ENCODE measurements around the gene NDST1. TPM values are rescaled to one million over a fixed set of nuclear protein-coding genes. Genes with fewer than 3 reads are reported as not detected.

The NDST1 gene
- polyA plus RNA-seq, 2 of the 4 experiments (the other 2 are of a cell fraction), result 24.4 to 50.8 TPM

DNA sequence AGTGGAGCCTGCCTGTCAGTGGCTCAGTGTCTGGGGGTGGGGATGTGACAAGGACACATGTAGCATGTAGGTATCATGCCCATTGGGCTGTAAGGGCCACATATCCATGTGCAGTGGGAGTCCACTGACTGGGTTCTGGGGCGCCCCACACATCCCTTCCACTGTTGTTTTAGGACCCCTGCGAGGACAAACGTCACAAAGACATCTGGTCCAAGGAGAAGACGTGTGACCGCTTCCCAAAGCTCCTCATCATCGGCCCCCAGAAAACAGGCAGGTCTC lies 33.4 kb downstream of the NDST1 start:
- Histone ChIP-seq H3K4me1 (peaks cover 25% of the 10 kb centered on the region), H3K4me2 (no peak overlapping the region), H3K9me3 (no peaks in the 10 kb centered on the region), H3K27ac (peak overlapping the region; percentile 8 to 42; a peak in 3 of 6 replicates), H3K4me3 (no peak overlapping the region)
- no peak for ATAC-seq
- 99% methylated on average over 6 of the region's 6 CpGs for WGBS (ENCODE audit: missing lambda C conversion rate)
- DNase-seq (ENCODE audit: low read depth in 1 of 2, low spot score in 1 of 2), result no peak
- no peak for TF ChIP-seq SREBF2 (IDR thresholded peaks at IDR 0.05)
- TF ChIP-seq, protein P1, sequence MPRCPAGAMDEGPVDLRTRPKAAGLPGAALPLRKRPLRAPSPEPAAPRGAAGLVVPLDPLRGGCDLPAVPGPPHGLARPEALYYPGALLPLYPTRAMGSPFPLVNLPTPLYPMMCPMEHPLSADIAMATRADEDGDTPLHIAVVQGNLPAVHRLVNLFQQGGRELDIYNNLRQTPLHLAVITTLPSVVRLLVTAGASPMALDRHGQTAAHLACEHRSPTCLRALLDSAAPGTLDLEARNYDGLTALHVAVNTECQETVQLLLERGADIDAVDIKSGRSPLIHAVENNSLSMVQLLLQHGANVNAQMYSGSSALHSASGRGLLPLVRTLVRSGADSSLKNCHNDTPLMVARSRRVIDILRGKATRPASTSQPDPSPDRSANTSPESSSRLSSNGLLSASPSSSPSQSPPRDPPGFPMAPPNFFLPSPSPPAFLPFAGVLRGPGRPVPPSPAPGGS (IDR thresholded peaks at IDR 0.05), result no peak
- TF ChIP-seq RFX5 (IDR thresholded peaks at IDR 0.05), result no peak
- TF ChIP-seq PHF8 (IDR thresholded peaks at IDR 0.05; ENCODE audit: borderline replicate concordance, low read depth), result no peak
- TF ChIP-seq ZC3H11A (IDR thresholded peaks at IDR 0.05), result no peak
- TF ChIP-seq, protein P2, sequence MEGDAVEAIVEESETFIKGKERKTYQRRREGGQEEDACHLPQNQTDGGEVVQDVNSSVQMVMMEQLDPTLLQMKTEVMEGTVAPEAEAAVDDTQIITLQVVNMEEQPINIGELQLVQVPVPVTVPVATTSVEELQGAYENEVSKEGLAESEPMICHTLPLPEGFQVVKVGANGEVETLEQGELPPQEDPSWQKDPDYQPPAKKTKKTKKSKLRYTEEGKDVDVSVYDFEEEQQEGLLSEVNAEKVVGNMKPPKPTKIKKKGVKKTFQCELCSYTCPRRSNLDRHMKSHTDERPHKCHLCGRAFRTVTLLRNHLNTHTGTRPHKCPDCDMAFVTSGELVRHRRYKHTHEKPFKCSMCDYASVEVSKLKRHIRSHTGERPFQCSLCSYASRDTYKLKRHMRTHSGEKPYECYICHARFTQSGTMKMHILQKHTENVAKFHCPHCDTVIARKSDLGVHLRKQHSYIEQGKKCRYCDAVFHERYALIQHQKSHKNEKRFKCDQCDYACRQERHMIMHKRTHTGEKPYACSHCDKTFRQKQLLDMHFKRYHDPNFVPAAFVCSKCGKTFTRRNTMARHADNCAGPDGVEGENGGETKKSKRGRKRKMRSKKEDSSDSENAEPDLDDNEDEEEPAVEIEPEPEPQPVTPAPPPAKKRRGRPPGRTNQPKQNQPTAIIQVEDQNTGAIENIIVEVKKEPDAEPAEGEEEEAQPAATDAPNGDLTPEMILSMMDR (IDR thresholded peaks at IDR 0.05), result no peak
- TF ChIP-seq HOXB13 (CRISPR knock-in tag; IDR thresholded peaks at IDR 0.05; ENCODE audit: low read depth), result no peak
- no peak for TF ChIP-seq ESRRA (IDR thresholded peaks at IDR 0.05; ENCODE audit: borderline replicate concordance, low read length)
- no peak for TF ChIP-seq RAD21 (conservative IDR thresholded peaks at IDR 0.05 in 1 of 2, IDR thresholded peaks at IDR 0.05 in 1 of 2)
- no peak for TF ChIP-seq FOXS1 (CRISPR knock-in tag; IDR thresholded peaks at IDR 0.05)
- TF ChIP-seq FOSB (CRISPR knock-in tag; IDR thresholded peaks at IDR 0.05), result no peak
- no peak for TF ChIP-seq HES2 (IDR thresholded peaks at IDR 0.05)
- no peak for TF ChIP-seq CHD2 (IDR thresholded peaks at IDR 0.05; ENCODE audit: low read length, partially characterized antibody)
- TF ChIP-seq SMC3 (IDR thresholded peaks at IDR 0.05), result no peak
- no peak for FAIRE-seq
- CTCF ChIA-PET, result interaction anchor here (0.7 to 18.8 kb wide), 9 partner anchors 8 to 91 kb away, joined by 3 to 180 read pairs (median 5); partner anchors contain the start of gene RPS14
- POLR2A ChIA-PET, result no interaction called here

DNA sequence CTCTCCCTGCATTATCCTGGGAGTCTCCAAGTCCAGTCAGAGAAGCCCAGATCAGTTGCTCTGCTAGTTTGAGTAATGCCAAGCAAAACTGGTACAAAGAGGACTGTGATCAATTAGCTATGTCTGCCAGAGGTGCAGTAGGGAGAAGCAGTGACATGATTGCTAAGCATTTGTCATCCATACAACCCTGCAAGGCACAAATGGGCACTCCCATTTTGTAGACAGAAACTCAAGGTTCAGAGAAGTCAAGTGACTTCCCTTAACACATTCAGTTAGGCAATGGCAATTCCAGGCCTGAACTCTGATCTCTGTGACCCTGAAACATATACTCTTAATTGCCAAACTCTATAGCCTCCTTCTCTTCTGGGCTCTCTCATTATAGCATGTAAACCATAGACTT lies 34.0 kb downstream of the NDST1 start:
- no peak overlapping the region for H3K4me3 ChIP-seq
- ChIA-PET CTCF (interaction anchor here (0.7 to 18.8 kb wide), 9 partner anchors 9 to 92 kb away, joined by 3 to 180 read pairs (median 7); partner anchors contain the start of gene RPS14), POLR2A (no interaction called here)
- TF ChIP-seq CHD4 (IDR thresholded peaks at IDR 0.05; ENCODE audit: borderline replicate concordance) (no peak), CHD2 (IDR thresholded peaks at IDR 0.05; ENCODE audit: low read length, partially characterized antibody) (no peak), HOXA7 (CRISPR knock-in tag; IDR thresholded peaks at IDR 0.05) (no peak), CBX2 (IDR thresholded peaks at IDR 0.05; ENCODE audit: borderline replicate concordance, low read depth) (no peak), FOSB (CRISPR knock-in tag; IDR thresholded peaks at IDR 0.05) (no peak), SMC3 (IDR thresholded peaks at IDR 0.05) (no peak), BHLHE40 (IDR thresholded peaks at IDR 0.05; ENCODE audit: low read depth, low read length) (no peak), ZC3H11A (IDR thresholded peaks at IDR 0.05) (no peak), CEBPB (IDR thresholded peaks at IDR 0.05) (no peak)
- H3K9me3 ChIP-seq, result no peaks in the 10 kb centered on the region
- H3K4me1 ChIP-seq, result peaks cover 25% of the 10 kb centered on the region
- FAIRE-seq (no peak), ATAC-seq (no peak), DNase-seq (ENCODE audit: low read depth in 1 of 2, low spot score in 1 of 2) (no peak)
- peak overlapping the region in 1 of 2 experiments; percentile 42; a peak in 3 of 6 replicates for H3K27ac ChIP-seq
- no peak overlapping the region for H3K4me2 ChIP-seq

GRCh38 chr5:150542933-150543445 lies 35.1 kb downstream of the NDST1 start:
- TF ChIP-seq, protein P3, sequence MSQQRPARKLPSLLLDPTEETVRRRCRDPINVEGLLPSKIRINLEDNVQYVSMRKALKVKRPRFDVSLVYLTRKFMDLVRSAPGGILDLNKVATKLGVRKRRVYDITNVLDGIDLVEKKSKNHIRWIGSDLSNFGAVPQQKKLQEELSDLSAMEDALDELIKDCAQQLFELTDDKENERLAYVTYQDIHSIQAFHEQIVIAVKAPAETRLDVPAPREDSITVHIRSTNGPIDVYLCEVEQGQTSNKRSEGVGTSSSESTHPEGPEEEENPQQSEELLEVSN (IDR thresholded peaks at IDR 0.05; ENCODE audit: borderline replicate concordance, low read depth), result no peak
- TF ChIP-seq EP300 (IDR thresholded peaks at IDR 0.05) (no peak), SMC3 (IDR thresholded peaks at IDR 0.05) (no peak), TP53 (CRISPR knock-in tag; IDR thresholded peaks at IDR 0.05) (no peak)
- FAIRE-seq (no peak), ATAC-seq (no peak), DNase-seq (ENCODE audit: low read depth in 1 of 2, low spot score in 1 of 2) (no peak)
- CTCF ChIA-PET, result interaction anchor here (1.0 to 18.8 kb wide), 6 partner anchors 10 to 102 kb away, joined by 3 to 180 read pairs (median 28); no protein-coding TSS in a partner anchor
- H3K27ac ChIP-seq, result peak overlapping the region in 1 of 2 experiments; percentile 51; a peak in 2 of 6 replicates
- H3K4me3 ChIP-seq, result no peak overlapping the region
- no peak overlapping the region for H3K4me2 ChIP-seq
- POLR2A ChIA-PET, result no interaction called here
- H3K9me3 ChIP-seq, result no peaks in the 10 kb centered on the region
- H3K4me1 ChIP-seq, result peaks cover 25% of the 10 kb centered on the region
- 60% methylated on average over 9 of the region's 12 CpGs for WGBS (ENCODE audit: missing lambda C conversion rate)
